ENCODE data around the gene CGREF1. TPM values are rescaled to one million over a fixed set of nuclear protein-coding genes. Genes with fewer than 3 reads are reported as not detected.

Gene CGREF1
- total RNA-seq, 1 donor from 2014 or later = 9.0 TPM

DNA sequence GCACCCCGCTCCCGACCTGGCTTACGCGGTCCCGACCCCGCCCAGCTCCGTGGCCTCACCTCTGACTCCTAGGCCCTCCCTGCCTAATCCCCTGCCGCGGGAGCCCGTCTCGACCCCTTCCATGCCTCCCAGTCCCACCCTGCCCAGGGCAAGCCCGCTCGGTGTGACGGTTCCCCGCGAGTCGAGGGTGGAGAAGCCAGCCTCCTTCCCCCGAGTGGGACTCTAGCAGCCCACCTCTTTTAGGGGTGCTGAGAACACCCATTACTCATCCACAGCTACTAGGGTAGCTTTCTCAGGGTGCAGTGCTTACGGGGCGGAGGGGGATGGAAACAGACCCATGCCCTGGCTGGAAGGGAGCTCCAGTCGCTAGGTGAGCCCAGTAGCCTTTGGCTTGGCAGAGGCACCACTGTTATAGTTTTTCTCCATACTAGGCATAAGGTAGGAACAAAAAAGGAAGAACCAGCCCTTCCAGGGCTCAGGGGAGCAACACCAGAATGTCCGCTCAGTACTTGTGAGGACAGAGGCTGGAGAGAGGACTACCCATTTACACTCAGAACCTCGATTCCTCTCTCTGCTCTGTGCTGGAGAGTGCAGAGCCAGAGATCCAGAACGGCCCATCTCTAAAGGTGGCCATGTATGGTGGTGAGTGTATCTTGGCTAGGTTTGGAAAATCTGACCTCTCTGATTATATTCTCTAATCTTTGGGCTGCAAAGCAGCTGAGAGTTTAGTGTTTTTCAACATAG lies 66.9 kb downstream of the CGREF1 start:
- Mint-ChIP-seq H3K4me1 (ENCODE audit: low read depth) (peaks cover 14% of the 10 kb centered on the region), H3K27me3 (ENCODE audit: low read depth) (peaks cover 2% of the 10 kb centered on the region), H3K36me3 (ENCODE audit: low read depth) (peaks cover 23% of the 10 kb centered on the region), H3K4me3 (ENCODE audit: low read depth) (peak overlapping the region; percentile 86), H3K9me3 (no peaks in the 10 kb centered on the region), H3K27ac (peak overlapping the region; percentile 74)
- no peak for DNase-seq (ENCODE audit: low spot score)
- intact Hi-C loops (cut with micrococcal nuclease) = loop anchor here (1.0 to 2.0 kb wide), 2 partner anchors 29 to 161 kb away; partner anchors contain the start of genes ATRAID and SLC5A6

DNA sequence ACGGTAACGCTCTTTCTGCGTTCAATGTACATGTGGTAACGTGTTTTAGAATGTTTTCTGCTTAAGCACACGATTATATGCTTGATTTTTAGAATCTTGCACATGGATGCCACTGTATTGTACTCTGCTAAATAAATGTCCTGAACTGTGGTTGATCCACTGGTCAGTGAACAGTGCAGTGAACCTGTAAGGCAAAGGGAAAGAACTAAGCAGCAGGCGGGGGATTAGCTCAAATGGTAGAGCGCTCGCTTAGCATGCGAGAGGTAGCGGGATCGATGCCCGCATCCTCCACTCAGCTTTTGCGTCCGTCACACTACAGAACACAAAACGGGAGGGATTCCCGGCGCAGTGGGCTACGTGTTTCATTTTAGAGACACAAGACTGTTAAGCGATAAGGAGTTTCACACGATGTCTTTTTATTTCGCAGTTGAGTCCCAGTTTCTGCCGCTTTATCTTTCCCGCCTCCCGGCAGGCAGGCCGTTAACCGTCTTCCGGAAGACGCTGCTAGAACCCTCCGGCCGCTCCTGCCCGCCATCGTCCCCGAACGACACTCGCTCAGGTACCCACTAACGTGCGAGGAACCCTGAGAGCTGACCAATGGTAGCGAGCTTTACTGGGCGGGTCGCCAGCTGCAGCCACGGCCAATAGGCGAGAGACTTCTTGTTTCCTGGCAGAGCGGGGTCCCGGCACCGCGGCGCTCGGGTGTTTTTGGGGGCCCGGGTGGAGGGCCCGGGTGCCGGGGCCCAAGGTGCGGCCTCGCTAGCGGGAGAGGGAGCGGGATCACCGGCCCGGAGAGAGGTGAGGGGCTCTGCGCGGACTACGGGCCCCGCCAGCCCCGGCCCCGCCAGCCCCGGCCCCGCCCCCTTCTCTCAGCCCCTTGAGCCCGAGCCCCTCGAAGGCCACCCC lies 67.7 kb downstream of the CGREF1 start, which contains the start of gene AGBL5:
AGBL5 (plus strand) TSS at position 673 of the 906 bp plus-strand sequence. CDS start 1,291 bp downstream, outside the sequence.
- peaks cover 2% of the 10 kb centered on the region for H3K27me3 Mint-ChIP-seq (ENCODE audit: low read depth)
- H3K27ac Mint-ChIP-seq = peak within 1 kb of the TSS; percentile 98
- no peaks in the 10 kb centered on the region for H3K9me3 Mint-ChIP-seq
- intact Hi-C loops (cut with micrococcal nuclease) = loop anchor here (1.0 to 2.0 kb wide), 5 partner anchors 19 to 162 kb away; partner anchors contain the start of genes ATRAID, KHK, OST4 and SLC5A6
- H3K4me1 Mint-ChIP-seq (ENCODE audit: low read depth) = peaks cover 14% of the 10 kb centered on the region
- peak; percentile 95 for DNase-seq (ENCODE audit: low spot score)
- peak within 1 kb of the TSS; percentile 88 for H3K4me3 Mint-ChIP-seq (ENCODE audit: low read depth)
- peaks cover 20% of the 10 kb centered on the region for H3K36me3 Mint-ChIP-seq (ENCODE audit: low read depth)

Other genes starting within 250 kb of the CGREF1 start
- 1.8 and 2.2 TPM in 2 replicates for gene MAPRE3, start 148.5 kb downstream of the CGREF1 start, total RNA-seq
- gene TMEM214, start 86.2 kb downstream of the CGREF1 start, total RNA-seq = 96.3 and 102 TPM in 2 replicates
- gene AGBL5, start 67.5 kb downstream of the CGREF1 start, total RNA-seq = 12.5 and 13.8 TPM in 2 replicates
- 330 and 341 TPM in 2 replicates for gene OST4, start 47.5 kb downstream of the CGREF1 start, total RNA-seq
- 0.87 and 0.94 TPM in 2 replicates for gene EMILIN1, start 40.5 kb downstream of the CGREF1 start, total RNA-seq
- 12.3 and 13.4 TPM in 2 replicates for gene KHK, start 32.4 kb downstream of the CGREF1 start, total RNA-seq
- gene ABHD1, start 4.7 kb upstream of the CGREF1 start, total RNA-seq = 1.2 and 1.5 TPM in 2 replicates
- 79.8 and 82.6 TPM in 2 replicates for gene PREB, start 15.5 kb upstream of the CGREF1 start, total RNA-seq
- not detected in 2 replicates for gene PRR30, start 20.3 kb upstream of the CGREF1 start, total RNA-seq
- not detected in 2 replicates for gene TCF23, start 29.9 kb upstream of the CGREF1 start, total RNA-seq
- gene ATRAID, start 92.9 kb upstream of the CGREF1 start, total RNA-seq = 107 and 114 TPM in 2 replicates
- 70.7 and 73.9 TPM in 2 replicates for gene SLC5A6, start 93.1 kb upstream of the CGREF1 start, total RNA-seq
- 141 and 146 TPM in 2 replicates for gene CAD, start 98.2 kb upstream of the CGREF1 start, total RNA-seq
- gene SLC30A3, start 143.9 kb upstream of the CGREF1 start, total RNA-seq = 1.7 and 1.9 TPM in 2 replicates
- gene DNAJC5G, start 156.3 kb upstream of the CGREF1 start, total RNA-seq = not detected in 2 replicates
- gene TRIM54, start 163.3 kb upstream of the CGREF1 start, total RNA-seq = 0.21 and 0.25 TPM in 2 replicates
- gene UCN, start 189.3 kb upstream of the CGREF1 start, total RNA-seq = 0.94 and 1.3 TPM in 2 replicates
- 80.4 and 82.6 TPM in 2 replicates for gene MPV17, start 204.0 kb upstream of the CGREF1 start, total RNA-seq
- gene GTF3C2, start 237.6 kb upstream of the CGREF1 start, total RNA-seq = 65.8 and 66.9 TPM in 2 replicates